GM12878 (cell line): ENCODE measurements around the gene EPDR1. TPM values are rescaled to one million over a fixed set of nuclear protein-coding genes. Genes with fewer than 3 reads are reported as not detected.

Experiments used
- ATAC-seq: fragments of 200-7000 bp; cut with Tn5 transposase; 3 replicates; pipeline ENCODE4 v1.9.1; 2020; ENCODE audit warnings: mild to moderate bottlenecking, moderate library complexity
- BruUV-seq: library from RNA; stranded (reverse); fragments of 400-500 nt; replicated peaks from 2 replicates; lab custom pipeline; 2021; lab: Mats Ljungman, UMichigan
- CTCF ChIA-PET: fragments of 300-600 bp; sonication (Branson Sonifier 250); formaldehyde crosslinking; extraction: SDS; loops from one replicate; lab custom pipeline; 2021; ENCODE audit warnings: inconsistent platforms; lab: Yijun Ruan, JAX
- POLR2A ChIA-PET: fragments of 350-600 bp; formaldehyde crosslinking; extraction: SDS; loops from one replicate; lab custom pipeline; 2021; ENCODE audit warnings: inconsistent platforms; lab: Charles Lee
- RAD21 ChIA-PET: fragments of 300-600 bp; sonication (Branson Sonifier 250); formaldehyde crosslinking; loops from one replicate; lab custom pipeline; 2023; ENCODE audit warnings: antibody characterized with exemption; ENCODE audit not compliant: unreplicated experiment; lab: Charles Lee
- SMC1A ChIA-PET: fragments of 300-600 bp; sonication (Branson Sonifier 250); formaldehyde crosslinking; loops from one replicate; lab custom pipeline; 2023; ENCODE audit not compliant: unreplicated experiment, uncharacterized antibody; lab: Charles Lee
- DNase-seq: peaks from one replicate; pipeline ENCODE4 v3.0.0-alpha.2; 2011; ENCODE audit warnings: low read depth, low spot score
- FAIRE-seq: peaks from 3 replicates; lab custom pipeline; 2011; peaks lifted over from hg19 to GRCh38; lab: Jason Lieb, UNC
- H2AFZ ChIP-seq: 2 replicates; pipeline ENCODE4 v1.6.0; 2011; ENCODE audit warnings: low read depth, low read length, control low read depth; ENCODE audit not compliant: control insufficient read depth
- H3K27ac ChIP-seq: 2 replicates; pipeline ENCODE4 v1.5.1; 2011; ENCODE audit warnings: control low read depth; ENCODE audit not compliant: control insufficient read depth, insufficient read depth
- H3K27me3 ChIP-seq, 2 experiments: replicated peaks in 1 of 2; 2 replicates each; pipeline versions ENCODE4 v1.6.0 to v1.6.1; 2011; ENCODE audit warnings: low read length in 1 of 2; ENCODE audit not compliant: control insufficient read depth in 2 of 2, insufficient read depth in 2 of 2
- H3K36me3 ChIP-seq, 2 experiments: 2 replicates each; pipeline ENCODE4 v1.5.1; 2011; ENCODE audit warnings: low read length in 1 of 2; ENCODE audit not compliant: control insufficient read depth in 2 of 2, insufficient read depth in 2 of 2
- H3K4me1 ChIP-seq: 2 replicates; pipeline ENCODE4 v1.6.1; 2011; ENCODE audit warnings: mild to moderate bottlenecking, low read length, moderate library complexity, mixed read lengths; ENCODE audit not compliant: control insufficient read depth, insufficient read depth
- H3K4me2 ChIP-seq: 2 replicates; pipeline ENCODE4 v1.6.0; 2011; ENCODE audit warnings: control low read depth; ENCODE audit not compliant: control insufficient read depth, insufficient read depth
- H3K4me3 ChIP-seq: fragments of 200-600 bp; sonication (generic); 2 replicates; pipeline ENCODE4 v1.5.1; 2016
- H3K79me2 ChIP-seq: 2 replicates; pipeline ENCODE4 v1.6.0; 2011; ENCODE audit warnings: low read length; ENCODE audit not compliant: control insufficient read depth, insufficient read depth
- H3K9ac ChIP-seq: 2 replicates; pipeline ENCODE4 v1.8.0; 2011; ENCODE audit warnings: low read length, control low read depth, mixed read lengths; ENCODE audit not compliant: control insufficient read depth, insufficient read depth
- H3K9me3 ChIP-seq: replicated peaks from 3 replicates; pipeline ENCODE4 v1.5.1; 2011; ENCODE audit warnings: mild to moderate bottlenecking, low read length; ENCODE audit not compliant: control insufficient read depth, insufficient read depth
- H4K20me1 ChIP-seq: 2 replicates; pipeline ENCODE4 v1.6.0; 2011; ENCODE audit not compliant: control insufficient read depth, insufficient read depth
- ATF3 ChIP-seq: IDR thresholded peaks from 2 replicates; pipeline ENCODE4 v1.6.1; 2011; ENCODE audit warnings: low read depth, mild to moderate bottlenecking, low read length, moderate library complexity, borderline replicate concordance; ENCODE audit errors: extremely low read depth
- CHD2 ChIP-seq: IDR thresholded peaks from 2 replicates; pipeline ENCODE4 v1.6.1; 2011; ENCODE audit warnings: low read depth, low read length, improper control_type of control experiment, borderline replicate concordance
- E2F8 ChIP-seq: fragments of 450-650 bp; IDR thresholded peaks from 2 replicates; pipeline ENCODE4 v1.6.1; 2018; ENCODE audit warnings: mild to moderate bottlenecking, low read depth, moderate library complexity; ENCODE audit not compliant: partially characterized antibody
- FOXK2 ChIP-seq: fragments of 450-650 bp; IDR thresholded peaks from 2 replicates; pipeline ENCODE4 v1.6.1; 2017; ENCODE audit warnings: mild to moderate bottlenecking, moderate library complexity
- FOXM1 ChIP-seq: IDR thresholded peaks from 2 replicates; pipeline ENCODE4 v1.6.1; 2012; ENCODE audit warnings: low read depth, mild to moderate bottlenecking, inconsistent platforms, low read length, moderate library complexity
- HDGF ChIP-seq: fragments of 450-650 bp; IDR thresholded peaks from 2 replicates; pipeline ENCODE4 v1.6.1; 2016; ENCODE audit warnings: antibody characterized with exemption
- MAX ChIP-seq: IDR thresholded peaks from 2 replicates; pipeline ENCODE4 v1.6.1; 2012; ENCODE audit warnings: low read depth, low read length, improper control_type of control experiment
- MYC ChIP-seq: IDR thresholded peaks from 2 replicates; pipeline ENCODE4 v1.6.1; 2011; ENCODE audit warnings: mild to moderate bottlenecking, low read length, moderate library complexity, inconsistent platforms; ENCODE audit not compliant: insufficient read depth, insufficient replicate concordance, insufficient read length, severe bottlenecking
- NFYB ChIP-seq: IDR thresholded peaks from 2 replicates; pipeline ENCODE4 v1.6.1; 2011; ENCODE audit warnings: low read depth, mild to moderate bottlenecking, low read length, improper control_type of control experiment, moderate library complexity; ENCODE audit not compliant: insufficient read depth
- NR2C2 ChIP-seq: IDR thresholded peaks from 2 replicates; pipeline ENCODE4 v1.6.1; 2011; ENCODE audit warnings: borderline replicate concordance, low read depth; ENCODE audit not compliant: control insufficient read depth, insufficient read length
- NR2F1 ChIP-seq: fragments of 450-650 bp; conservative IDR thresholded peaks from 2 replicates; pipeline ENCODE4 v1.6.1; 2017; ENCODE audit warnings: mild to moderate bottlenecking
- NRF1 ChIP-seq: conservative IDR thresholded peaks from 2 replicates; pipeline ENCODE4 v1.6.1; 2011; ENCODE audit warnings: mild to moderate bottlenecking, low read depth, low read length, improper control_type of control experiment
- PKNOX1 ChIP-seq: fragments of 450-650 bp; IDR thresholded peaks from 2 replicates; pipeline ENCODE4 v1.6.1; 2016; ENCODE audit warnings: mild to moderate bottlenecking
- RAD51 ChIP-seq: fragments of 450-650 bp; IDR thresholded peaks from 2 replicates; pipeline ENCODE4 v1.6.1; 2016; ENCODE audit warnings: moderate library complexity, mild to moderate bottlenecking, inconsistent platforms
- RELA ChIP-seq: fragments of 450-650 bp; IDR thresholded peaks from 2 replicates; pipeline ENCODE4 v1.8.0; 2014; ENCODE audit warnings: borderline replicate concordance; ENCODE audit not compliant: partially characterized antibody
- SIX5 ChIP-seq: IDR thresholded peaks from 2 replicates; pipeline ENCODE4 v1.6.1; 2011; ENCODE audit warnings: mild to moderate bottlenecking, low read depth, low read length, moderate library complexity; ENCODE audit not compliant: severe bottlenecking
- SREBF2 ChIP-seq: IDR thresholded peaks from 2 replicates; pipeline ENCODE4 v1.6.1; 2012; ENCODE audit warnings: mild to moderate bottlenecking, low read length
- SUZ12 ChIP-seq: fragments of 200-600 bp; sonication (generic); IDR thresholded peaks from one replicate; pipeline ENCODE4 v1.6.1; 2018; ENCODE audit warnings: antibody characterized with exemption, mild to moderate bottlenecking; ENCODE audit not compliant: unreplicated experiment
- WGBS: methylation state at CpG from one replicate; pipeline ENCODE4 v1.1.6; 2016; ENCODE audit warnings: low lambda C conversion rate; ENCODE audit not compliant: insufficient replicate concordance, insufficient coverage; ENCODE audit errors: missing lambda C conversion rate; 5-methylcytosine and 5-hydroxymethylcytosine counted together
- in situ Hi-C: fragments of 300-500 bp; cut with MboI; formaldehyde crosslinking; loops from 9 replicates; pipeline ENCODE4 v1.14.3; 2018; ENCODE audit warnings: mixed read lengths
- intact Hi-C: fragments of 100-400 bp; cut with micrococcal nuclease; formaldehyde crosslinking; loops from one replicate; pipeline ENCODE4 v1.14.2; 2022; ENCODE audit not compliant: unreplicated experiment
- polyA plus RNA-seq, 11 experiments: library from polyadenylated mRNA; depleted of rRNA in 4 of 11; unstranded in 6 of 11; stranded (reverse) in 5 of 11; fragments of >200 nt; fragmentation: Nextera tagmentation in 4 of 11; fragmentation: Illumina TruSeq in 1 of 11; extraction: Ambion mirVana in 4 of 11; extraction: Trizol in 1 of 11; gene quantifications; 1 replicate in 1 of 11; 2 replicates in 10 of 11; pipeline versions ENCODE4 v1.2.1 to v1.2.3, GENCODE V29; 2011 to 2016; ENCODE audit warnings: inconsistent platforms in 2 of 11, missing spikeins in 2 of 11, low read depth in 1 of 11
- total RNA-seq, 4 experiments: library from RNA; depleted of rRNA in 3 of 4; stranded (reverse); fragments of >200 nt in 3 of 4; fragmentation: Illumina TruSeq in 1 of 4; extraction: Trizol in 1 of 4; gene quantifications; 2 replicates each; pipeline versions ENCODE4 v1.2.1 to v1.2.3, GENCODE V29; 2013 to 2021

Gene EPDR1
- total and polyA plus RNA-seq, 10 of the 15 experiments (the other 5 are each of a cell fraction or from before 2014, with no cell fraction given) = 1.2 to 18.8 (median 4.7) TPM

GRCh38 chr7:37921876-37922275 lies 1.4 kb downstream of the EPDR1 start:
- intact Hi-C loops = no loop called here
- peak overlapping the region; percentile 55; the same call in 1 of the 2 replicates for H3K9ac ChIP-seq
- DNase-seq (no peak), ATAC-seq (no peak), FAIRE-seq (peak; percentile 31)
- SMC1A ChIA-PET = interaction anchor here (1.6 to 8.5 kb wide), 5 partner anchors 9 to 22 kb away, joined by 4 to 98 read pairs (median 9); no protein-coding TSS in a partner anchor
- RAD21 ChIA-PET = interaction anchor here (0.8 to 3.4 kb wide), 5 partner anchors 14 to 294 kb away, joined by 3 to 30 read pairs (median 4); no protein-coding TSS in a partner anchor
- BruUV-seq = TSS peak; percentile 65
- H3K27ac ChIP-seq = no peak overlapping the region
- H3K4me2 ChIP-seq = peak overlapping the region; percentile 96
- CTCF ChIA-PET = interaction anchor here (1.0 to 7.5 kb wide), 13 partner anchors 9 to 447 kb away, joined by 3 to 108 read pairs (median 10); no protein-coding TSS in a partner anchor
- no peaks in the 10 kb centered on the region; a peak in 1 of 4 replicates for H3K27me3 ChIP-seq
- no peak overlapping the region for H2AFZ ChIP-seq
- no peaks in the 10 kb centered on the region for H3K36me3 ChIP-seq
- in situ Hi-C loops = no loop called here
- POLR2A ChIA-PET = interaction anchor here (0.7 to 1.8 kb wide), 3 partner anchors 7 to 21 kb away, joined by 4 to 11 read pairs (median 4); no protein-coding TSS in a partner anchor
- H3K4me3 ChIP-seq = peak overlapping the region; percentile 3; the same call in 1 of the 2 replicates
- peaks cover 8% of the 10 kb centered on the region; the same call in 2 of the 3 replicates for H3K9me3 ChIP-seq
- peaks cover 5% of the 10 kb centered on the region; the same call in 1 of the 2 replicates for H3K4me1 ChIP-seq
- WGBS = 16% methylated on average over 4 of the region's 4 CpGs
- no peaks in the 10 kb centered on the region for H4K20me1 ChIP-seq
- H3K79me2 ChIP-seq = peaks cover 3% of the 10 kb centered on the region; the same call in 1 of the 2 replicates
- TF ChIP-seq MYC (no peak), SREBF2 (no peak), RELA (no peak), HDGF (no peak), CHD2 (no peak), NR2C2 (no peak), NR2F1 (no peak), NFYB (no peak), PKNOX1 (no peak), NRF1 (no peak), ATF3 (no peak), RAD51 (no peak), MAX (no peak), E2F8 (no peak), SUZ12 (no peak), SIX5 (no peak), FOXM1 (no peak), FOXK2 (no peak)
